ENCODE measurements around the gene PSEN1.

Gene PSEN1

GRCh38 chr14:73136085-73136386 lies 271 bp upstream of the PSEN1 start:
- in situ Hi-C loops (cut with MboI; ENCODE audit: low sequenced_read_pairs, unreplicated experiment): no loop called here
- TF ChIP-seq CTCF (IDR thresholded peaks at IDR 0.05; ENCODE audit: borderline replicate concordance, control extremely low read depth, extremely low read depth, insufficient read depth, missing control alignments): no peak
- no peak for DNase-seq (ENCODE audit: low spot score)

GRCh38 chr14:73140811-73141323 lies 4.6 kb downstream of the PSEN1 start:
- in situ Hi-C loops (cut with MboI; ENCODE audit: low sequenced_read_pairs, unreplicated experiment): no loop called here
- no peak for DNase-seq (ENCODE audit: low spot score)

GRCh38 chr14:73142216-73142615 lies 5.9 kb downstream of the PSEN1 start:
- peak; percentile 52 for DNase-seq (ENCODE audit: low spot score)
- in situ Hi-C loops (cut with MboI; ENCODE audit: low sequenced_read_pairs, unreplicated experiment): no loop called here
- no peak for TF ChIP-seq CTCF (IDR thresholded peaks at IDR 0.05; ENCODE audit: borderline replicate concordance, control extremely low read depth, extremely low read depth, insufficient read depth, missing control alignments)

More at GRCh38 chr14:73140811-73141323, 4.6 kb downstream of the PSEN1 start:
- TF ChIP-seq CTCF (IDR thresholded peaks at IDR 0.05; ENCODE audit: borderline replicate concordance, control extremely low read depth, extremely low read depth, insufficient read depth, missing control alignments): no peak

- no peak for DNase-seq (ENCODE audit: low spot score)
- TF ChIP-seq CTCF (IDR thresholded peaks at IDR 0.05; ENCODE audit: borderline replicate concordance, control extremely low read depth, extremely low read depth, insufficient read depth, missing control alignments): no peak
- in situ Hi-C loops (cut with MboI; ENCODE audit: low sequenced_read_pairs, unreplicated experiment): no loop called here
Measured at GRCh38 chr14:73143003-73143402, 6.7 kb downstream of the PSEN1 start.

GRCh38 chr14:73143617-73144016 lies 7.3 kb downstream of the PSEN1 start:
- TF ChIP-seq CTCF (IDR thresholded peaks at IDR 0.05; ENCODE audit: borderline replicate concordance, control extremely low read depth, extremely low read depth, insufficient read depth, missing control alignments): no peak
- DNase-seq (ENCODE audit: low spot score): no peak
- in situ Hi-C loops (cut with MboI; ENCODE audit: low sequenced_read_pairs, unreplicated experiment): no loop called here

- in situ Hi-C loops (cut with MboI; ENCODE audit: low sequenced_read_pairs, unreplicated experiment): no loop called here
- no peak for DNase-seq (ENCODE audit: low spot score)
- TF ChIP-seq CTCF (IDR thresholded peaks at IDR 0.05; ENCODE audit: borderline replicate concordance, control extremely low read depth, extremely low read depth, insufficient read depth, missing control alignments): no peak
Measured at GRCh38 chr14:73145371-73145770, 9.1 kb downstream of the PSEN1 start.

- DNase-seq (ENCODE audit: low spot score): no peak
- in situ Hi-C loops (cut with MboI; ENCODE audit: low sequenced_read_pairs, unreplicated experiment): no loop called here
- no peak for TF ChIP-seq CTCF (IDR thresholded peaks at IDR 0.05; ENCODE audit: borderline replicate concordance, control extremely low read depth, extremely low read depth, insufficient read depth, missing control alignments)
Measured at GRCh38 chr14:73146111-73146510, 9.8 kb downstream of the PSEN1 start.

Data from GM13976 (cell line).